Chondrocyte (in vitro differentiated cells): ENCODE results near the gene CFAP20DC. TPM values are rescaled to one million over a fixed set of nuclear protein-coding genes. Genes with fewer than 3 reads are reported as not detected.
"Not testable (repeated sequence)": the region's sequence is repeated elsewhere in the genome, so short reads cannot be mapped to it uniquely, and the experiment has no call there.

Experiments used
- DNase-seq: peaks from one replicate; pipeline ENCODE4 v3.0.0; 2021; ENCODE audit warnings: mixed read lengths, low spot score
- H3K27ac Mint-ChIP-seq: one replicate; pipeline ENCODE4 v1.8.0; 2021; ENCODE audit warnings: mild to moderate bottlenecking, moderate library complexity, mixed read lengths; ENCODE audit not compliant: unreplicated experiment
- H3K27me3 Mint-ChIP-seq: 2 replicates; pipeline ENCODE4 v1.8.0; 2021; ENCODE audit warnings: low read depth, mixed read lengths
- H3K36me3 Mint-ChIP-seq: 2 replicates; pipeline ENCODE4 v1.8.0; 2021; ENCODE audit warnings: low read depth, mixed read lengths
- H3K4me1 Mint-ChIP-seq: 2 replicates; pipeline ENCODE4 v1.8.0; 2021; ENCODE audit warnings: low read depth, mild to moderate bottlenecking, mixed read lengths
- H3K4me3 Mint-ChIP-seq: one replicate; pipeline ENCODE4 v1.8.0; 2021; ENCODE audit warnings: mild to moderate bottlenecking, moderate library complexity, mixed read lengths; ENCODE audit not compliant: unreplicated experiment
- H3K9me3 Mint-ChIP-seq: 2 replicates; pipeline ENCODE4 v1.8.0; 2021; ENCODE audit warnings: low read depth, mixed read lengths
- CTCF ChIP-seq: fragments of 200-600 bp; sonication (generic); IDR thresholded peaks from 2 replicates; pipeline ENCODE4 v1.5.0; 2021; ENCODE audit warnings: antibody characterized with exemption, mild to moderate bottlenecking, moderate library complexity
- total RNA-seq: library from RNA; stranded (reverse); gene quantifications from 3 replicates; pipeline ENCODE4 v1.2.1, GENCODE V29; 2021

CFAP20DC gene
- total RNA-seq, 1 donor from 2014 or later: 3.1 TPM

- Mint-ChIP-seq H3K9me3 (no peaks in the 10 kb centered on the region), H3K36me3 (no peaks in the 10 kb centered on the region), H3K4me1 (no peaks in the 10 kb centered on the region), H3K27me3 (no peaks in the 10 kb centered on the region), H3K4me3 (no peak overlapping the region), H3K27ac (no peak overlapping the region)
- no peak for TF ChIP-seq CTCF
- no peak for DNase-seq
These were observed 76.0 kb downstream of the CFAP20DC start for GRCh38 chr3:58973796-58974195.

- not testable (repeated sequence) for H3K36me3 Mint-ChIP-seq, H3K27me3 Mint-ChIP-seq, DNase-seq, H3K27ac Mint-ChIP-seq, H3K4me3 Mint-ChIP-seq
- Mint-ChIP-seq H3K9me3 (peaks cover 14% of the 10 kb centered on the region), H3K4me1 (peaks cover 33% of the 10 kb centered on the region)
These were observed 82.0 kb downstream of the CFAP20DC start for GRCh38 chr3:58967866-58968265.

GRCh38 chr3:58965865-58966264 is 84.0 kb downstream of the CFAP20DC start:
- Mint-ChIP-seq H3K4me1 (peaks cover 49% of the 10 kb centered on the region), H3K36me3 (peaks cover 3% of the 10 kb centered on the region), H3K9me3 (peaks cover 14% of the 10 kb centered on the region), H3K27me3 (no peaks in the 10 kb centered on the region), H3K4me3 (no peak overlapping the region), H3K27ac (peak overlapping the region; percentile 97)
- no peak for DNase-seq
- no peak for TF ChIP-seq CTCF

GRCh38 chr3:58963928-58964503 is 85.8 kb downstream of the CFAP20DC start:
- no peak for DNase-seq
- Mint-ChIP-seq H3K36me3 (peaks cover 3% of the 10 kb centered on the region), H3K27ac (peak overlapping the region; percentile 39), H3K9me3 (peaks cover 14% of the 10 kb centered on the region), H3K4me3 (no peak overlapping the region), H3K4me1 (peaks cover 49% of the 10 kb centered on the region), H3K27me3 (no peaks in the 10 kb centered on the region)
- TF ChIP-seq CTCF: no peak

- no peak for DNase-seq
- no peak for TF ChIP-seq CTCF
- H3K27me3 Mint-ChIP-seq: no peaks in the 10 kb centered on the region
- peaks cover 5% of the 10 kb centered on the region for H3K9me3 Mint-ChIP-seq
- H3K4me3 Mint-ChIP-seq: no peak overlapping the region
- H3K27ac Mint-ChIP-seq: peak overlapping the region; percentile 74
- H3K36me3 Mint-ChIP-seq: peaks cover 3% of the 10 kb centered on the region
- peaks cover 49% of the 10 kb centered on the region for H3K4me1 Mint-ChIP-seq
These were observed 87.0 kb downstream of the CFAP20DC start for GRCh38 chr3:58962816-58963215.

GRCh38 chr3:58962040-58962651 is 87.7 kb downstream of the CFAP20DC start:
- Mint-ChIP-seq H3K4me3 (no peak overlapping the region), H3K36me3 (peaks cover 2% of the 10 kb centered on the region), H3K9me3 (peaks cover 3% of the 10 kb centered on the region), H3K4me1 (peaks cover 49% of the 10 kb centered on the region), H3K27ac (peak overlapping the region; percentile 74), H3K27me3 (no peaks in the 10 kb centered on the region)
- TF ChIP-seq CTCF: peak; percentile 13
- no peak for DNase-seq
